ENCODE data around the gene NMNAT2. TPM values are rescaled to one million over a fixed set of nuclear protein-coding genes. Genes with fewer than 3 reads are reported as not detected.
A peak's percentile ranks its signal among the peaks of the same experiment; 100 is the strongest.
"Not testable (repeated sequence)": the region's sequence is repeated elsewhere in the genome, so short reads cannot be mapped to it uniquely, and the experiment has no call there.

Gene NMNAT2
- total RNA-seq, 1 experiment from 2014 or later: 11.4 TPM

GRCh38 chr1:183403498-183403897, 14.7 kb downstream of the NMNAT2 start:
- Histone ChIP-seq H3K27me3 (ENCODE audit: insufficient read depth, low read length) (no peaks in the 10 kb centered on the region), H3K4ac (ENCODE audit: low read depth, low read length) (no peak overlapping the region), H2BK20ac (ENCODE audit: low read depth, low read length, poor library complexity, severe bottlenecking) (no peak overlapping the region), H2BK120ac (ENCODE audit: low read depth, low read length, poor library complexity, severe bottlenecking) (no peak overlapping the region), H2BK5ac (ENCODE audit: insufficient read length, low read length) (no peak overlapping the region), H2BK12ac (ENCODE audit: insufficient read length, low read depth, low read length) (no peak overlapping the region), H3K4me2 (ENCODE audit: insufficient read depth, insufficient read length, low read length) (no peak overlapping the region), H3K79me2 (ENCODE audit: insufficient read depth, low read length) (no peaks in the 10 kb centered on the region), H3K9ac (ENCODE audit: extremely low read depth, insufficient read length, low read length) (no peak overlapping the region), H3K23me2 (ENCODE audit: insufficient read length, low read depth, low read length, poor library complexity, severe bottlenecking) (no peaks in the 10 kb centered on the region), H4K20me1 (ENCODE audit: control insufficient read depth, insufficient read depth, insufficient read length) (no peaks in the 10 kb centered on the region), H3K23ac (ENCODE audit: insufficient read length, low read depth, low read length) (no peak overlapping the region), H2BK15ac (ENCODE audit: low read depth, low read length) (no peak overlapping the region), H2AK5ac (ENCODE audit: insufficient read length, low read length) (no peak overlapping the region), H3K56ac (ENCODE audit: insufficient read length, low read depth, low read length) (no peak overlapping the region), H4K5ac (ENCODE audit: insufficient read length, low read depth, low read length) (no peak overlapping the region), H2AFZ (ENCODE audit: low read length) (no peak overlapping the region), H3K27ac (ENCODE audit: insufficient read length, low read depth, low read length) (no peak overlapping the region), H4K91ac (ENCODE audit: insufficient read length, low read depth, low read length) (no peak overlapping the region), H3T11ph (ENCODE audit: low read length) (no peak overlapping the region), H3K18ac (ENCODE audit: insufficient read length, low read depth, low read length) (no peak overlapping the region), H3K9me3 (ENCODE audit: control insufficient read depth, low read depth, low read length) (no peaks in the 10 kb centered on the region), H4K8ac (replicated peaks; ENCODE audit: insufficient read length, low read depth, low read length) (no peak overlapping the region), H3K14ac (ENCODE audit: insufficient read depth, low read length) (no peak overlapping the region), H3K4me1 (ENCODE audit: insufficient read depth, low read length) (peaks cover 16% of the 10 kb centered on the region; the same call in 1 of the 2 replicates), H3K79me1 (ENCODE audit: insufficient read depth, low read depth, low read length, poor library complexity, severe bottlenecking) (no peaks in the 10 kb centered on the region)
- Mint-ChIP-seq H3K9me3 (peaks cover 0 to 3% of the 10 kb centered on the region in 2 experiments; a peak in 2 of 5 replicates), H3K27me3 (ENCODE audit: low read depth) (no peaks in the 10 kb centered on the region; the same call in 1 of the 2 replicates), H3K27ac (peak overlapping the region; percentile 82 to 97 (median 97)), H3K4me1 (peaks cover 45 to 53% of the 10 kb centered on the region in 2 experiments), H3K36me3 (ENCODE audit: insufficient read depth in 1 of 3, low read depth in 3 of 3) (no peaks in the 10 kb centered on the region; a peak in 3 of 7 replicates), H3K4me3 (peak overlapping the region; percentile 11 to 30; a peak in 4 of 5 replicates)
- WGBS (ENCODE audit: extremely low coverage, insufficient read length, low lambda C conversion rate): no CpG with 5 or more reads among the region's 3 CpGs
- DNase-seq: no peak
- TF ChIP-seq, protein P1, sequence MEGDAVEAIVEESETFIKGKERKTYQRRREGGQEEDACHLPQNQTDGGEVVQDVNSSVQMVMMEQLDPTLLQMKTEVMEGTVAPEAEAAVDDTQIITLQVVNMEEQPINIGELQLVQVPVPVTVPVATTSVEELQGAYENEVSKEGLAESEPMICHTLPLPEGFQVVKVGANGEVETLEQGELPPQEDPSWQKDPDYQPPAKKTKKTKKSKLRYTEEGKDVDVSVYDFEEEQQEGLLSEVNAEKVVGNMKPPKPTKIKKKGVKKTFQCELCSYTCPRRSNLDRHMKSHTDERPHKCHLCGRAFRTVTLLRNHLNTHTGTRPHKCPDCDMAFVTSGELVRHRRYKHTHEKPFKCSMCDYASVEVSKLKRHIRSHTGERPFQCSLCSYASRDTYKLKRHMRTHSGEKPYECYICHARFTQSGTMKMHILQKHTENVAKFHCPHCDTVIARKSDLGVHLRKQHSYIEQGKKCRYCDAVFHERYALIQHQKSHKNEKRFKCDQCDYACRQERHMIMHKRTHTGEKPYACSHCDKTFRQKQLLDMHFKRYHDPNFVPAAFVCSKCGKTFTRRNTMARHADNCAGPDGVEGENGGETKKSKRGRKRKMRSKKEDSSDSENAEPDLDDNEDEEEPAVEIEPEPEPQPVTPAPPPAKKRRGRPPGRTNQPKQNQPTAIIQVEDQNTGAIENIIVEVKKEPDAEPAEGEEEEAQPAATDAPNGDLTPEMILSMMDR (conservative IDR thresholded peaks at IDR 0.05): no peak

GRCh38 chr1:183401565-183401964, 16.6 kb downstream of the NMNAT2 start:
- H3K36me3 Mint-ChIP-seq (ENCODE audit: insufficient read depth in 1 of 3, low read depth in 3 of 3); H2AFZ ChIP-seq (ENCODE audit: low read length); H3K4me2 ChIP-seq (ENCODE audit: insufficient read depth, insufficient read length, low read length); H2AK5ac ChIP-seq (ENCODE audit: insufficient read length, low read length); H3K4ac ChIP-seq (ENCODE audit: low read depth, low read length); H3K79me2 ChIP-seq (ENCODE audit: insufficient read depth, low read length); H3T11ph ChIP-seq (ENCODE audit: low read length); H3K79me1 ChIP-seq (ENCODE audit: insufficient read depth, low read depth, low read length, poor library complexity, severe bottlenecking); H3K4me3 Mint-ChIP-seq; H2BK15ac ChIP-seq (ENCODE audit: low read depth, low read length); H3K9me3 ChIP-seq (ENCODE audit: control insufficient read depth, low read depth, low read length); H3K9me3 Mint-ChIP-seq; H3K27me3 ChIP-seq (ENCODE audit: insufficient read depth, low read length); H3K27me3 Mint-ChIP-seq (ENCODE audit: low read depth); H2BK20ac ChIP-seq (ENCODE audit: low read depth, low read length, poor library complexity, severe bottlenecking); H3K14ac ChIP-seq (ENCODE audit: insufficient read depth, low read length); H4K91ac ChIP-seq (ENCODE audit: insufficient read length, low read depth, low read length); H3K23ac ChIP-seq (ENCODE audit: insufficient read length, low read depth, low read length); H4K20me1 ChIP-seq (ENCODE audit: control insufficient read depth, insufficient read depth, insufficient read length); DNase-seq; H3K9ac ChIP-seq (ENCODE audit: extremely low read depth, insufficient read length, low read length); H3K18ac ChIP-seq (ENCODE audit: insufficient read length, low read depth, low read length); H2BK5ac ChIP-seq (ENCODE audit: insufficient read length, low read length); H2BK120ac ChIP-seq (ENCODE audit: low read depth, low read length, poor library complexity, severe bottlenecking); H3K27ac Mint-ChIP-seq; H3K23me2 ChIP-seq (ENCODE audit: insufficient read length, low read depth, low read length, poor library complexity, severe bottlenecking); H2BK12ac ChIP-seq (ENCODE audit: insufficient read length, low read depth, low read length); H3K56ac ChIP-seq (ENCODE audit: insufficient read length, low read depth, low read length); H3K27ac ChIP-seq (ENCODE audit: insufficient read length, low read depth, low read length); H4K8ac ChIP-seq (replicated peaks; ENCODE audit: insufficient read length, low read depth, low read length); H4K5ac ChIP-seq (ENCODE audit: insufficient read length, low read depth, low read length): not testable (repeated sequence)
- no CpG with 5 or more reads among the region's 1 CpG for WGBS (ENCODE audit: extremely low coverage, insufficient read length, low lambda C conversion rate)
- peaks cover 16% of the 10 kb centered on the region; the same call in 1 of the 2 replicates for H3K4me1 ChIP-seq (ENCODE audit: insufficient read depth, low read length)
- H3K4me1 Mint-ChIP-seq: peaks cover 50 to 52% of the 10 kb centered on the region in 2 experiments
